Activated CD8-positive, alpha-beta memory T cell treated with anti-CD3 and anti-CD28 coated beads, Interleukin-2, amount 50 U/mL, for 4 hours (primary cell): ENCODE results near the gene ANKDD1B.
A peak's percentile ranks its signal among the peaks of the same experiment; 100 is the strongest.
"Not testable (repeated sequence)": the region's sequence is repeated elsewhere in the genome, so short reads cannot be mapped to it uniquely, and the experiment has no call there.

Experiments
- DNase-seq: peaks from one replicate; pipeline ENCODE4 v3.0.0-alpha.2; 2020

Gene ANKDD1B

DNA sequence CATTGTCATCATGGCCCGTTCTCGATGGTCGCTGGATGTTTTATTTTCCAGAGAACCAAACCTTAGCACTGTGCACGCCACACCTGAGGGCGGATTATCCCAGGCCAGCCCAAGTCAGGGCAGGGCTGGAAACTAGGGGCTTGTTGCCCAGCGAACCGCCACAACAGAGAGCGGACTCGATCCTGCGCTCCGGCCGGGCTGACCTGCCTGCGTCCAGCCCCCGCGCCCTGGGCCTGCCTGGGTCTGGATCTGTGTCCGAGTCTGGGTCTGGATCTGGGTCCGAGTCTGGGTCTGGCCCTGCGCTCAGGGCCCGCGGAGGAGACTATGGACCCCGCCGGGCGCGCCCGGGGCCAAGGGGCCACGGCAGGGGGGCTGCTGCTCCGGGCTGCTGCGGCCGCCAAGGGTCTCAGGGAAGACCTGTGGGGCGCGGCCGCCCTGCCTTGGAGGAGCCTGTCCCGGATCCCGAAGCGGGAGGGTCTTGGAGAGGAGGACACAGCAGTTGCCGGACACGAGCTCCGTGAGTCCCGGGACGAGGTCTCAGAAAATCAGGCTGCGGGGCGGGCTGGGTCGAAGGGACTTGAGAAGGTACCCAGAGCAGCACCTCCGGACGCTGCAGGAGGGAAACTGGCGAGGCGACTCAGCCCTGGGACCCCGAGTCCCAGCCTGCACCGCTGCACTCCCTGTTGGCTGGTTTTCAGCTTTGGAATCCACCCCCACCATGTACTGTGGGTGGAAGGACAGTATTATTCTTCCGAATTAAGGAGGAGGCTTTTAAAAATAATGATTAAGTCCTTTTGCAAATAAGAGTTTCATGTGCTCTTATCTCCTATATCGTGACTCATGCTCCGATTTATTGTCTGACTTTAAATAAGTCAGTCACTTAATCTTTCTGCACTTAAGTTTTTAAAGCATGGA, at the start of gene ANKDD1B:
TSS of gene ANKDD1B (plus strand) at position 143 of the 915 bp plus-strand sequence. CDS start at position 325, 182 bp downstream.
- peak; percentile 15 for DNase-seq

DNA sequence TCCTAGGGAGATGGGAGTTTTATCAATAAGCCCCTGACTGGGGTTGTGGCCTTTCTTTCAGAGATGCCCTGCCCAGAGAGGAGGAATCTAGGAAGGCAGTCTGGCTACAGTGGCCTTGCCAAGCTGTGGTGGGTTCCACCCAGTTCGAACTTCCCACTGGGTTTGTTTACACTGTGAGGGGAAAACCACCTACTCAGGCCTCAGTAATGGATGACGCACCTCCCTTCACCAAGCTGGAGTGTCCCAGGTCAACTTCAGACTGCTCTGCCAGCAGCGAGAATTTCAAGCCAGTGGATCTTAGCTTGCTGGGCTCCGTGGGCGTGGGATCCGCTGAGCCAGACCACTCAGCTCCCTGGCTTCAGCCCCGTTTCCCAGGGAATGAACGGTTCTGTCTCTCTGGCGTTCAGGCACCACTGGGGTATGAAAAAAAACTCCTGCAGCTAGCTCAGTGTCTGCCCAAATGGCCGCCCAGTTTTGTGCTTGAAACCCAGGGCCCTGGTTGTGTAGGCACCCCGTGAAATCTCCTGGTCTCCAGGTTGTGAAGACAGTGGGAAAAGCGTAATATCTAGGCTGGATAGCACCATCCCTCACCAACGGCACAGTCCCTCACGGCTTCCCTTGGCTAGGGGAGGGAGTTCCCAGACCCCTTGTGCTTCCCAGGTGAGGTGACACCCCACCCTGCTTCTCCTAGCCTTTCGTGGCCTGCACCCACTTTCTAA, 45.1 kb upstream of the ANKDD1B start:
- not testable (repeated sequence) for DNase-seq

DNA sequence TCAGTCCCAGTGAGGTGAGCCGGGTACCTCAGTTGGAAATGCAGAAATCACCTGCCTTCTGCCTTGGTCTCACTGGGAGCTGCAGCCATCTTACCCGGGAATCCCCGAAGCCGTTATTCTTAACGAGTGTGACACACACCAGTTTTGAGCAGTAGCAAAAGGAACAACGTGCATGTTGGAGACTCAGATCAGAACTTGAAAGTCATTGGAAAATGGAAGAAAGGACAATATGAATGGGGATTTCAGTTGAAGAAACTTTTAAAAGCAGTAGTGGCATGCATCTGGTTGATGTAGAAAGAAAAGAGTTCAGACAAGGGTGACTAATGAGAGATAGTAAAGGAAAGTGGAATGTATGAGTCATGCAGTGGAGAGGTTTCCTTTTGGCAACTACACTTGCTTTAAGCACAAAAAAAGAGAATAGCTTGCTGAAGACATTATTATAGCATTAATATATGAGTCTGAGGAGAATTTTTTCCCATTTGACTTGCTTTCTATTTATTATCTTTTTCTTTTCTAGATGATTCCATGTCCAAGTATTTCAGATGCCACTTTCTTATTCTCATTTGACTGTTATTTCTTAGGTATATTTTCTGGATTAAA, 44.4 kb upstream of the ANKDD1B start:
- peak; percentile 18 for DNase-seq

DNA sequence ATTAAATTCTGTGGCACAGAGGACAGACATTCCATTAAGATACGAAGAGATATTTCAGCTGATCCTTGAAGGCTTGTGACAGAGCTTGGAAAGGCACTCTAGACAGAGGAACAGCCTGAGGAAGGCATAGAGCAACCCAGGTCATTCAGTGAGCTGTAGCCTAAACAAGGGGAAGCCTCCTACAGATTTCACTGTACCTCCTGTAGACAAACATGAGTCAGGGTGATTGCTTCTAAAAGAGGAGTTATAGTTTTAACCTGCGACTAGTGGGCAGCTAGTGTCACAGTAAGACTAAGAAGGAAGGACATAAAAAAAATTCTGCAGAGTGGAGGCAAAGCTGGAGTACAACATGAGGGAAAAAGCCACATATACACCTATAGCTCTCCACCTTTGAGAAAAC, 43.5 kb upstream of the ANKDD1B start:
- no peak for DNase-seq

DNA sequence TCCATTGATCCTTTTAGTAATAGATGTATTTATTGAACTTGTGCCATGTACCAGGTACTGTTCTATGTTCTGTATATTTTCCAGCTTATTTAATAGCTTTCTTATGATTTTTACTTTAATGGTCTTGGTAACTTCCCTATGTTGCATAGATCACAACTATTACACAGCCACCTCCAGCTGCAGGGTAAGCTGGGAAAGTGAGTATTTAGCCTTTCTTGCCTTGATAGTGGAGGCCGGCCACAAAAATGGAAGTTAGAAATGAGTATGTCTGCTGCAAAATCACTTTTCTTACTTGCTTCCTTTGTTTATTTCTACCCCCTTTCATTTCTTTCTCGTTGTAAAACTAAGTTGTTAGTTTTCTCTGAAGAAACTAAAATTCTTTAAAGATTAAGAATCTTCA, 43.1 kb upstream of the ANKDD1B start:
- DNase-seq, result no peak

DNA sequence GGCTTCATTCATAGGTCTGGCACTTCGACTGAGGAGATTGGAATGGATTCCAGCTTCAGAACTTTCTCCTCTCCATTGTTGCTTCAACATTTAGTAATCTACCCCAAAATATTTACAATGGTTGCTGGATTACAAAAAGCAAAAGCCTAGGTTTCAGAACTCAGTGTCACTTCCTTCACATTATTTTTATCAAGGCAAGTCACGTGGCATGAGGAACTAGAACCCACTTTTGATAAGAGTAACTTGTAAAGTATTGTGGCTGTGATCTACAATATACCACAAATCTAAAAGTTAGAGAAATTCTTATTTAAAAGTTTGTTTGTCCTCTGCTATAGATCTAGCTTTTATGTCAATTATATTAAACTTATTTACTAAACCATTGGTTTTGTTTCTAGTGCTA, 39.7 kb upstream of the ANKDD1B start:
- no peak for DNase-seq

DNA sequence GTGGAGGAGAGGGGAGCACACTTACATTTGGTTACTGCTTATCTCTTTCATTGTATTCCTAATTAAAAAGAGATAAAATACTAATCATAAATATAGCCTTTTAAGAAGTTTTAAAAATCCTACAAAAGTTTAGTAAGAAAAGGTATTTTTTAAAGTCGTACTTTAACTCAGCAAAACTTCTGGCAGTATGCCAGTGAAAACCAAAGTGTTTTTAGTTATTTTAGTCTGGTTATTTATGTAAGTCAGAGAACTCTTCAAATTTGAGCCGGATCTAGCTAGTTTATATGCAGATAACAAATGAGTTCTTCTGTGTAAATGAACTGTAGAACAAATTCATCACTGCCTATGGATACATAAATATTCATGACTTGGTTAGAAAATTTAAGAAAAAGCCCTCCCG, 36.5 kb upstream of the ANKDD1B start:
- DNase-seq, result no peak

DNA sequence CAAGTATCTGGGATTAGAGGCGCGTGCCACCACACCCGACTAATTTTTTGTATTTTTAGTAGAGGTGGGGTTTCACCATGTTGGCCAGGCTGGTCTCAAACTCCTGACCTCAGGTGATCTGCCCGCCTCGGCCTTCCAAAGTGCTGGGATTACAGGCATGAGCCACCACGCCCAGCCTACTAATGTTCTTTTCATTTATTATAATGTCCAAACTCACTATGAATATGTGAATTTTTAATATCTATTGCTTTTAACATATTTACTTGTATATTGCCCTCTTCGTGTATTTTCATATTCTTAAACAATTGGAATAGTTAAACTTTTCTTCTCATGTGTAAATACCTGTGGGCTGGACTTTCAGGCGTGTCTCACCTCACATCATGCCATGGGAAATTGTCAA, 33.0 kb upstream of the ANKDD1B start:
- not testable (repeated sequence) for DNase-seq

DNA sequence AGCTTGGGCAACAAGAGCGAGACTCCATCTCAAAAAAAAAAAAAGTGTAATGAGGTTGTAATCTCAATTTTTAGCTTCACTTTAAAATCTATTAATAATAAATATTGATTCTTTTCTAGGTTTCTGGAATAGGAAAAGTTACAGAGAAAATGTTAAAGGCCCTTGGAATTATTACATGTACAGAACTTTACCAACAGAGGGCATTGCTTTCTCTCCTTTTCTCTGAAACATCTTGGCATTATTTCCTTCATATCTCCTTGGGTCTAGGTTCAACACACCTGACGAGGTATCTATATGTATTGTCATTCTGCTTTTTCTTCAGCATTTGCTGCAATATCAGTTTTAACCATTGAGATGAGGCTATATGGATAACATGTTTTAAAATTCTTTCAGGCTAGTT, 26.6 kb upstream of the ANKDD1B start:
- no peak for DNase-seq

DNA sequence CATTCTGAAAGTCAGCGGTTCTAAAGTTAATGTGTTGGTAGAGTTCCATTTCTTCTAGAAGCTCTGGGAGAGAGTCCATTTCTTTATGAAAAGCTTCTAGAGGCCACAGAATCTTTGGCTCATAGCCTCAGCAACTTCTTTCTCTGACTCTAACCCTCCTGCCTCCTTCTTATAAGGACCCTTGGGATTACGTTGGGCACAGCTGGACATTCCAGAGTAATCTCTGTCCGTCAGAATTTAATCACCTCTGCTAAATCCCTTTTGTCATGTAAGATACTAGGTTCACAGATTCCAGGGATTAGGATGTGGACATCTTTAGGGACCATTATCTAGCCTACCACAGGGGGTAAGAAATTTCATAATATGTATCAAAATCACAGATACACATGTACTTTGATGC, 22.6 kb upstream of the ANKDD1B start:
- DNase-seq, result no peak

DNA sequence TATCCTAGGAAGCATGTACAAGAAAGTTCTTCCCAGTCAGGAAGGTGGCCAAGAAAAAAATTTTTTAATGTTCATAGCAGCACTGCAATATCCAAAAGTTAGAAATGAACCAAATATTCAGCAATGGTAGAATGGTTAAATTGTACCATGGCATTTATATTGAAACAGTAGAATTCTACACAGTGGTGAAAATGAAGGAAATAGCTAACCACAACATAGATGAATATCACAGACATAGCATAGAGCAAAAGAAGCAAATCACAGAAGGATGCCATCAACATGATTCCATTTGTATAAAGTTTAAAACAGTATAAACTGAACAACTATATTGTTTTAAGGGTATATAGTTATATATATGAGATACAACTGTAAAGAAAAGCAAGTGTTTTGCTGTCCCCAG, 10.7 kb upstream of the ANKDD1B start:
- DNase-seq, result no peak

DNA sequence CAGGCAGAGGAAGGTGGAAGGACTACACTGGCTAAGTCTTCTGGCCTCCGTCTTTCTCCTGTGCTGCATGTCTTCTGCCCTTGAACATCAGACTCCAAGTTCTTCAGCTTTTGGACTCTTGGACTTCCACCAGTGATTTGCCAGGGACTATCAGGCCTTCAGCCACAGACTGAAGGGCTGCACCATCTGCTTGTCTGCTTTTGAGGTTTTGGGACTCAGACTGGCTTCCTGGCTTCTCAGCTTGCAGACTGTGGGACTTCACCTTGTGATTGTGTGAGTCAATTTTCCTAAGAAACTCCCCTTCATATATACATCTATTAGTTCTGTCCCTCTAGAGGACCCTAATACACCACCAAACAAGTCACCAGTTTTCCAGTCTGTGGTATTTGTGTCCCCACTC, 9.7 kb upstream of the ANKDD1B start:
- DNase-seq, result no peak

DNA sequence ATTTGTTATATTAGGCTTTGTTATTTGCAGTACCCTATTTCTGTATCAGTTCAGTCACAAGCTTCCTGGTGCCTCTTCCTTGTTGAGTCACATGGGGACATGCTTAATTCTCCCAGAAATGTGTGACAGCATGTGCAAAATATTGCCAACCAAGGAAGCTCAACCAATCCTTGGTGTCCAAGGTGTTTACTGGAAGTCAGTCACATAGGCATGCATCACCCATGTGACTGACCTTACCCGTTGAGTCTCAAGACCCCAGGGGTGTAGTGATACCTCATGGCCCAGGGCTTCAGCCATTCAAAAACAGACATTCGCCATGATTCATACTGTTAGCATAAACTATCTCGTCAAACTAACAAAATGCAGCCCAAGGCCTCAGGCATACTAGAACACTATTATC, 9.3 kb upstream of the ANKDD1B start:
- DNase-seq, result no peak

DNA sequence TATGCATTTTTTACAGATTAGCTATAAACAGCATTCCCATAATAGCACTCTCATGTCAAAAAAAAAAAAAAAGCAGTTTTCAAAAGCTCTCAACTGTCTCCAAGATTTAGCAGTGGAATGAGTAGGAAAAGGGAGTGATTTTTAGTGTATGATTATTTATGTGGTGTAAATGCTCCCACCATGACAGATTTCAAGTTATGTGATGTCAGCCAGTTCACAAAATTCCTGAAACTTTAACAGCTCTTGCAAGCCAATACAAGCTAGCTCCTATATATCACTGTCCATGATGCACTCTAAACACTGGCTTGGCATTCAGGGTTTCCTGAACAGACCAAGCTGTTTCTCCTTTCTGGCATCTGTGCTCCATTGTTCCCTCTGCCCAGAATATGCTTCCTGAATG, 7.9 kb upstream of the ANKDD1B start:
- no peak for DNase-seq

DNA sequence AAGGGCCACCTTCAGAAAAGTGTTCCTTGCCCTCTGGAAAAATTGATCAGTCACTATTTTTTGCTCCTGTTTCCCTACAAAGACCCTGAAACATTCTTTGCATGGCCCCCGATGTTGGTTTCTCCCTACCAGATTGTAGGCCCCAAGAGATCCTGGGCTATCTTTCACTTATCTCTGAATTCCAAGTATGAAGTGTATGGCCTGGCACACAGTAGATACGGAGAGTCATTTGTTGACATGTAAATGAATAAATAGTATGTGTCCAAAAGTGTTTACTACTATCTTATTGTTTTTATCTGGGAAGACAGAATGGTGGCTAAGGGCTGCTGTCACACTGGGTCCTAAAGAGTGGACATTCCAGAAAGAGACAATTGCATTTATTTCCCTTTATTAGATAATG, 7.4 kb upstream of the ANKDD1B start:
- DNase-seq, result no peak

DNA sequence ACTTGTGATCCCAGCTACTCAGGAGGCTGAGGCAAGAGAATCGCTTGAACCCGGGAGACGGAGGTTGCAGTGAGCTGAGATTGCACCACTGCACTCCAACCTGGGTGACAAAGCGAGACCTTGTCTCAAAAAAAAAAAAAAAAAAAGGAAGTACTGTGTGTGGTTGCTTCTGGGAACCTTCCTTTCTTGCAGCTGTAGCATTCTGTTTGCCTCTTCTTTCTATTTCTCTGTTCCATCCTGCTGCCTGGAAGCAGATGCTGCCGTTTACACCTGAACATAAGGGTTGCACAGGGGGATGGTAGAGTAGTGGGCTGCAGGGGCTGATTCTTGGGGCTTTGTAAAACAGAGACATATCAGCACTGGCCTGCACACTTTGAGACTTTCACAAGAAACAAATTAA, 3.9 kb upstream of the ANKDD1B start:
- not testable (repeated sequence) for DNase-seq

DNA sequence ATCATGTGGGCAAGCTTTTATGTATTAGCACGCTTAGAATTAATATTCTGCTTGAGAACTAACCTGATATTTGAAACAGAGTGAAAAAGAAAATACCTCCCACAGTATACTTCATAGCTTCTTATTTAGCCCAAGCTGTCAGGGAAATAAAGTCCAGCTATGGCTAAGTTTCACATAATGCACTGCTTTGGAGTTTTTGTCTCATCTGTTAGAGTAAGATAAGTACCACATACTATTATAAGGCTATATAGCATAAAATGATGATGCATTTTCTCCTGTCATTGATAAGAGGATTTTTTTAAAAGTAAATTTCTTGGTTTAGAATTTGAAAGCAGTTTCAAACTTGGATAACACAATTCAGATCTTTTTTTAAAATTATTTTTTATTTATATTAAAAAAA, 2.4 kb upstream of the ANKDD1B start:
- DNase-seq, result no peak

DNA sequence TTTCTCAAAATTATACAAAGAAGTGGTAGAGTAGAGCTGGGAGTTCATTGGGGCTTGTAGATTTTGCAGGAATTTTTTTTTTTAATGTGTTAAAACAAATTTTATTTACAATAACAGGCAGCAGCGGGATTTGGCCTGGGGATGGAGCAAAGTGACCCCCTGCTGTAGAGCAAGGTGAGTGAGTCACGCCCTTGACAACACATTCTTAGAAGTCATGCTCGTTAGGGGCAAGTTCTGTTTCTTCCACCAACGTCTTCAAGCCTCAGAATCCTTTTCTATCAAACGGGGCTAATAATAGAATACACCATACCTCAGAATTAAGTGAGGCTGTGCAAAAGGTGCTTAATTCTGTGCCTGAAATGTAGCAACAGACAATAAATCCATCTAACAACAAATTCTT, 1.1 kb upstream of the ANKDD1B start:
- no peak for DNase-seq

DNA sequence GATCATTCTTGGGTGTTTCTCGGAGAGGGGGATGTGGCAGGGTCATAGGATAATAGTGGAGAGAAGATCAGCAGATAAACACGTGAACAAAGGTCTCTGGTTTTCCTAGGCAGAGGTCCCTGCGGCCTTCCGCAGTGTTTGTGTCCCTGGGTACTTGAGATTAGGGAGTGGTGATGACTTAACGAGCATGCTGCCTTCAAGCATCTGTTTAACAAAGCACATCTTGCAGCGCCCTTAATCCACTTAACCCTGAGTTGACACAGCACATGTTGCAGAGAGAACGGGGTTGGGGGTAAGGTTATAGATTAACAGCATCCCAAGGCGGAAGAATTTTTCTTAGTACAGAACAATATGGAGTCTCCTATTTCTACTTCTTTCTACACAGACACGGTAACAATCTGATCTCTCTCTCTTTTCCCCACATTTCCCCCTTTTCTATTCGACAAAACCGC, 368 bp upstream of the ANKDD1B start:
- DNase-seq, result not testable (repeated sequence)

DNA sequence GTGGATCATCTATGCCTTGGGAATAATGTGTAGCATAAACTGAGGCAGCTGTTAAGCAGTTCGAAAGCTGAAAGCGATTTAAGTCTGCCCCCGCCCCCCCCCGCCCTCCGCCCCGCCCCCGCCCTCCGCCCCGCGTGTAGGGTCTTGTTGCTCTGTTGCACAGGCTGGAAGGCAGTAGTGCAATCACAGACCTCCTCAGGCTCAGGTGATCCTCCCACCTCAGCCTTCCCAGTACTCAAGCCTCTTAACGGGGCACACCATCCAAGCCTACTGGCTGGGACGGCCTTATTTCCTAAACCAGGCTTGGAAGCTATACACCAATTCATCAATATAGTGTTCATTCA, 945 bp downstream of the ANKDD1B start:
- DNase-seq, result no peak

DNA sequence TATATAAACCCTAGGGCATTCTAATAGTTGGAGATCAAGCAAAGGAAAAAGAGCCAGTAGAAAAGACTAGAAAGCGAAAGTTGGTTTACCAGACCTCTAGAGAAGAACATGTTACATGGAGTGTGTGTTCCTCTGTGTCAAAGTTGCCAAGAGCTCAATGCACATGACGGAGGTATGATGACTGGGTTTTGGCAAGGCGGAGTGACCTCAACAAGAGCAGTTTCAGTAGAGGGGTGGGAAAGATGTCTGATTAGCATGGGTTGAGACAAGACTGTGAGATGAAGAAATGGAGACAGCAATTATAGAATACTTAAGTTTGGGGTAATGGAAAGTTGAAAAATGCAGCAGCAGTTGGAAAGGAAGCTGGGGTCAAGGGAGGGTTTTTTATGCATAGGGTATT, 1.6 kb downstream of the ANKDD1B start:
- DNase-seq, result no peak

DNA sequence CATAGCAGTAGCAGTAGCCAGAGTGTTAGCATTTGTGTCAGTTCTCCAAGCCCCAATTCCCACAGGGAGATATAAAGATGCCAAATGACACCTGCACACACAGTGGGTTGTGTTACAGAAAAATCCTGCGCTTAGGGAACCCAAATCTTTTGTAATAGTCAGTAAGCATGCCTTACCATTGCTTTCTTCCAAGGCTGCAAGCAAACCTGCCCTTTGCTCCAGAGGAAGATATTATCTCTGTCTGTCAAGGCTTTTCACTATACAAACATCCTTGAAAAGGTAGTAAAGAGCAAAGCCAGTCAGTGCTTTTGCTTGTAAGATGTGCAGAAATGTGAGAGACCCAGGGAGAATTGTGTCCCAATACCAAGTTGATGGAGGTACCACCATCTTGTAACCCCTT, 2.9 kb downstream of the ANKDD1B start:
- DNase-seq, result no peak

DNA sequence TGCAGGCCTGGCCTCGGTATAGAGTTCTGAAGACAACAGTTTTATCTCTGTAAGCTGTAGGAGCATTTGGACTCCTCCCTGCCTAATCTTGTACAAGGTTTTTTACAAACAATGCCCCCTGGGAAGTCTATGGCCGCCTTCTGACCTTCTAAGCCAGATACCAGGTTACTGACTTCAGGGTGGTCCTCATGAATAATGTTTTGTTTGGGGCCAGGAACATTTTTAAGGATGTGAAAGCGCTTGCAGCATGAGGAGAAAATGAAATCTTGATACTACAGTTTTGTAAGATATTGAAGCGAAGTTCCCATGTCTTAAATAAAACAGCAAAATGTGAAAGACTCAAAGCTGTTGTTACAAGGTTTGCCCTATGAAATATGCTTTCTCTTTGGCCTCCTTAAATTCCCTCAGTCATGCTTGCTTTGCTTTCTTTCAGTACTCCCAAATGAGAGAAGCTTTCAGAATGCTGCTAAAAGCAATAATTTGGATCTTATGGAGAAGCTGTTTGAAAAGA, 5.2 kb downstream of the ANKDD1B start:
- DNase-seq, result no peak
